ENCODE results near the gene BMP10. TPM values are rescaled to one million over a fixed set of nuclear protein-coding genes. Genes with fewer than 3 reads are reported as not detected.
A peak's percentile ranks its signal among the peaks of the same experiment; 100 is the strongest.

Gene BMP10, protein sequence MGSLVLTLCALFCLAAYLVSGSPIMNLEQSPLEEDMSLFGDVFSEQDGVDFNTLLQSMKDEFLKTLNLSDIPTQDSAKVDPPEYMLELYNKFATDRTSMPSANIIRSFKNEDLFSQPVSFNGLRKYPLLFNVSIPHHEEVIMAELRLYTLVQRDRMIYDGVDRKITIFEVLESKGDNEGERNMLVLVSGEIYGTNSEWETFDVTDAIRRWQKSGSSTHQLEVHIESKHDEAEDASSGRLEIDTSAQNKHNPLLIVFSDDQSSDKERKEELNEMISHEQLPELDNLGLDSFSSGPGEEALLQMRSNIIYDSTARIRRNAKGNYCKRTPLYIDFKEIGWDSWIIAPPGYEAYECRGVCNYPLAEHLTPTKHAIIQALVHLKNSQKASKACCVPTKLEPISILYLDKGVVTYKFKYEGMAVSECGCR
- total RNA-seq (not detected), polyA plus RNA-seq (ENCODE audit: insufficient read length in 2 of 2) (not detected)
- long read RNA-seq, donor 1 = 0 reads
- long read RNA-seq, donor 2 = 0 reads
- long read RNA-seq, donor 3 = 0 reads
- long read RNA-seq, donor 4 = 0 reads

DNA sequence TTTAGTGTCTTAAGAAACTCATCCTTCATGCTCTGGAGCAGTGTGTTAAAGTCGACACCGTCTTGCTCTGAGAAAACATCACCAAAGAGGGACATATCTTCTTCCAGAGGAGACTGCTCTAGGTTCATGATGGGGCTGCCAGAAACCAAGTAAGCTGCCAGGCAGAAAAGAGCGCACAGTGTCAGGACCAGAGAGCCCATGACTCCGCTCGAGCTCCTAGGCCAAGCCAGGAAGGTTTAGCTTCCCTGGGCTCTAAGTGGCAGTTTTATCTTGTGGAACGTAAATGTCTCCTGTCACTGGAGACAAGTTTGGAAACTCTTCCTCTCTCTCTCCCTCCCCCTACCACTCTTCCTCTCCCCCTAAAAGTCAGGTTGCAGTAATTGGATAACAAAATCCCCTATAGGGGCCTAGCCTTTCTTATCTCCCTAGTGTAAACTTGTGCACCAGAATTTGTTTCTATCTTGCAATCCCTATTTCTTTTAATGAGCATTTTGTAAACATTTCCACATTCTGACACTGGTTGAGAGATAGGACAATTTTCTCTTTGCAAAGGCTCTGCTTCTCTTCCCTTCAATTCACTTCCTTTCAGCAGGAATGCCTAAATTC, at the start of gene BMP10:
Gene BMP10, minus strand, starts transcription at position 239 of the 606 bp plus-strand sequence. Its CDS starts 39 bp downstream, at position 200.
- no peak within 1 kb of the TSS for H3K27ac ChIP-seq (ENCODE audit: low read depth, low read length)
- WGBS (ENCODE audit: insufficient coverage) = 92% methylated on average over 3 of the region's 6 CpGs
- H3K4me1 ChIP-seq (ENCODE audit: control insufficient read depth, insufficient read depth, low read length) = no peaks in the 10 kb centered on the region
- no peaks in the 10 kb centered on the region for H3K9me3 ChIP-seq (ENCODE audit: control insufficient read depth, insufficient read depth, low read length)
- no peak for DNase-seq (ENCODE audit: low read depth in 4 of 6, low spot score in 6 of 6)
- H3K36me3 ChIP-seq (ENCODE audit: control insufficient read depth, insufficient read depth, low read length) = no peaks in the 10 kb centered on the region
- no peaks in the 10 kb centered on the region for H3K27me3 ChIP-seq (ENCODE audit: control insufficient read depth, insufficient read depth, low read length)
- no peak within 1 kb of the TSS for H3K4me3 ChIP-seq (ENCODE audit: low read depth, low read length)

DNA sequence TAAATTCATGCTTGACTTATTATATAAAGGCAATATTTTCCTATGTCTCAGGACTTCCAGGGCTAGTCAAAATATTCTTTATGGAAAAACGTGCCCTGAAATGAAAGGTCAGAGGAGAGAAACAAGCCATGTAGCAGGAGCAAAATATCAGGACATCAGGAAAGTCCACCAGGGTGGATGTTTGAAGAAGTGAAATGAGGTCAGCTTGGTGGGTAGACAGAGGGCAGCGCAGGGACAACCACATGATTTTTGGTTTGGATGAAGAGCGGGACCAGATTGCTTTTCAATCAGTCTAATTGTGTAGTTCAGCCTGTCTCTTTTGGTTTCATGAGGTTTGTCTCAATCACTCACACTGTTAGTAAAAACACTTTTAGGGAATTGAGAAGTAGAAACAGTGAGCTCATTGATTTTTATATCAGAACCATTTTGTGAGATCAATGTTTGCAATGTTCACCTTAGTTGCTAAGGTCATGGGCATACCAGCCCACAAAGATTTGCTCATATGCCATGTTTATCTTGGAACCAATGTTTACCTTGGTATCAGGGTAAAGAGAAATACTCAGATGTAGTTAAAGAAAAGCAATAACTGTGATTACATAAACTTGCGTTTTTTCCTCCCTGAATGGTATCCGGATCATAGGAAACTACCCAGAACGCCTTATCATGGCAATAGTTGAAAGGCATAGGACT, 49.4 kb upstream of the BMP10 start:
- Histone ChIP-seq H3K27ac (ENCODE audit: low read depth, low read length) (no peak overlapping the region), H3K9me3 (ENCODE audit: control insufficient read depth, insufficient read depth, low read length) (no peaks in the 10 kb centered on the region), H3K27me3 (ENCODE audit: control insufficient read depth, insufficient read depth, low read length) (no peaks in the 10 kb centered on the region), H3K36me3 (ENCODE audit: control insufficient read depth, insufficient read depth, low read length) (no peaks in the 10 kb centered on the region), H3K4me1 (ENCODE audit: control insufficient read depth, insufficient read depth, low read length) (no peaks in the 10 kb centered on the region), H3K4me3 (ENCODE audit: low read depth, low read length) (no peak overlapping the region)
- no peak for DNase-seq (ENCODE audit: low read depth in 4 of 6, low spot score in 6 of 6)
- WGBS (ENCODE audit: insufficient coverage) = 58% methylated on average over 1 of the region's 6 CpGs

DNA sequence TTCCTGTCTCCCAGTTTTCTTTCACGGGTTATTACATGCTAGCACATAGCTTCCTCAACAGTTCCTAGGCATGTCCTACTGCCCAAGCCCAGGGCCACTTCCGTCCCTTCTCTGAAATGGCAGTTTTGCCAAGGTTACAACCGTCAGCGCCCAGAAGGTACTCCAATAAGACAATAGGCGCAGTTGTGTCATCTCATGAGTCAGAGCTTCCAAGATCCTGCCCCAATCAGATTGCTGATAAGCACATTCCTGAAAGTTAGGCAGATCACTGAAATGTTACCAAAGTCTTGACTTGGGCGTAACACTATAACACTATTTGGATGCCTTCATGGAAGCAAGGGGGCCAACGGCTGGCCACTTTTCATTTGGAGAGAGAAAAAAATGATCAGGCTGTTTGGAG, 47.3 kb upstream of the BMP10 start:
- Histone ChIP-seq H3K27me3 (ENCODE audit: control insufficient read depth, insufficient read depth, low read length) (no peaks in the 10 kb centered on the region), H3K4me3 (ENCODE audit: low read depth, low read length) (no peak overlapping the region), H3K9me3 (ENCODE audit: control insufficient read depth, insufficient read depth, low read length) (no peaks in the 10 kb centered on the region), H3K4me1 (ENCODE audit: control insufficient read depth, insufficient read depth, low read length) (no peaks in the 10 kb centered on the region), H3K36me3 (ENCODE audit: control insufficient read depth, insufficient read depth, low read length) (no peaks in the 10 kb centered on the region), H3K27ac (ENCODE audit: low read depth, low read length) (no peak overlapping the region)
- no peak for DNase-seq (ENCODE audit: low read depth in 4 of 6, low spot score in 6 of 6)
- WGBS (ENCODE audit: insufficient coverage) = 89% methylated on average over 5 of the region's 7 CpGs

DNA sequence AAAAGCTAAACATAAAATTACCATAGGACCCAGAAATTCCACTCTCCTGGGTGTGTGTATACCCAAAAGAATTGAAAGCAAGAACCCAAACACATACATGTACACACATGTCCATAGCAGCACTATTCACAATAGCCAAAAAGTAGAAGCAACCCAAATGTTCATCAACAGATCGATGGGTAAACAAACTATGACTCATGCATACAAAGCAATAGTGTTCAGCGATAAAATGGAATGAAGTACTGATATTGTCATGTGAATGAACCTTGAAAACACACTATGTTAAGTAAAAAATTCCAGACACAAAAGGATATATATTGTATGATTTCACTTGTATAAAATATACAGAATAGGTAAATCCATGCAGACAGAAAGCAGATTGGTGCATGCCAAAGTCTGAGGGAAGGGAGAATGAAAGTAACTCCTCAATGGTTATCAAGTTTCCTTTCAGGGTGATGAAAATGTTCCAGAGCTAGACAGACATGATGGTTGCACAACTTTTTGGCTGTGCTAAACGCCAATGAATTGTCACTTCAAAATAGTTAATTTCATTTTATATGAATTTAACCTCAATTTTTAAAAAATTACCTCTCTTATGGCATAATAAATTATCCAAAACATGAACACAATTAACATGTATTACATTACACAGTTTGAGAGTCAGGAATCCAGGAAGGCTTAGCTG, 46.0 kb upstream of the BMP10 start:
- WGBS (ENCODE audit: insufficient coverage) = no CpG with 5 or more reads among the region's 3 CpGs
- Histone ChIP-seq H3K27me3 (ENCODE audit: control insufficient read depth, insufficient read depth, low read length) (no peaks in the 10 kb centered on the region), H3K27ac (ENCODE audit: low read depth, low read length) (no peak overlapping the region), H3K4me1 (ENCODE audit: control insufficient read depth, insufficient read depth, low read length) (no peaks in the 10 kb centered on the region), H3K36me3 (ENCODE audit: control insufficient read depth, insufficient read depth, low read length) (no peaks in the 10 kb centered on the region), H3K9me3 (ENCODE audit: control insufficient read depth, insufficient read depth, low read length) (no peaks in the 10 kb centered on the region), H3K4me3 (ENCODE audit: low read depth, low read length) (no peak overlapping the region)
- no peak for DNase-seq (ENCODE audit: low read depth in 4 of 6, low spot score in 6 of 6)

DNA sequence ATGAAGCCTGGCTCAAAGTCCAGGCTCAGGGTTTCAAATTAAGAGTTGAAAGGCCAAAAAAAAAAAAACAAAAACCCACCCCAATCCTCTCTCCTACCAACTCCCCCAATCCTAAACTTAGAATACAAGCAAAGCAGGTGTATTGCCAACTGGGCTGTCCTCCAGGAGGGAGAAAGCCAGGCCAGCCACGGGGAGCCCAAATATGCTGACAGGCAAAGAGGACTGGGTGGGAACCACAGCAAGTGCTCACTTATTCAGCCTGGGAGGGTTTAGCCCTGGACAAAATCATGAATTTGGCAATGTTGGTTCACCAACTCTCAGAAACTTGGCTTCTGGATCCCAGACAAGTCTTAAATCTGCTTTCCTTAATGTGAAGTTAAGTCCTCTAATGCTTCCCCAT, 45.0 kb upstream of the BMP10 start:
- WGBS (ENCODE audit: insufficient coverage) = 40% methylated on average over 1 of the region's 1 CpG
- H3K36me3 ChIP-seq (ENCODE audit: control insufficient read depth, insufficient read depth, low read length) = no peaks in the 10 kb centered on the region
- H3K4me3 ChIP-seq (ENCODE audit: low read depth, low read length) = no peak overlapping the region
- peak in 1 of 6 donors; percentile 21 for DNase-seq (ENCODE audit: low read depth in 4 of 6, low spot score in 6 of 6)
- H3K4me1 ChIP-seq (ENCODE audit: control insufficient read depth, insufficient read depth, low read length) = no peaks in the 10 kb centered on the region
- no peak overlapping the region for H3K27ac ChIP-seq (ENCODE audit: low read depth, low read length)
- H3K27me3 ChIP-seq (ENCODE audit: control insufficient read depth, insufficient read depth, low read length) = no peaks in the 10 kb centered on the region
- no peaks in the 10 kb centered on the region for H3K9me3 ChIP-seq (ENCODE audit: control insufficient read depth, insufficient read depth, low read length)

DNA sequence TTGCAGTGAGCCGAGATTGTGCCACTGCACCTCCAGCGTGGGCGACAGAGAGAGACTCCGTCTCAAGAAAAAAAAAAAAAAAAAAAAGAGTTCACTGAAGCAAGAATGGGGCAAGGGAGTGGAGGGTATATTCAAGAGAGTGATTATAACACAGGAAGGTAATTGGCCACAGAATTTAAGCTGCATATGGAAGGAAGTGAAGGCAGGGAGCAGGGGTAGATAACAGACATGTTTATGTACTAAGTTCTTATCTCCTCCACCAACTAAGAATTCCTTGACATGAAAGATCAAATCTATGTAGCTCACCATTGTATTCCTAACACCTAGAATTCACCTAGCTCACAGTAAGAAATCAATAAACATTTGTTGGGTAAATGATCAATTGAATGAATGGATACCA, 44.2 kb upstream of the BMP10 start:
- 81% methylated on average over 4 of the region's 4 CpGs for WGBS (ENCODE audit: insufficient coverage)
- no peaks in the 10 kb centered on the region for H3K9me3 ChIP-seq (ENCODE audit: control insufficient read depth, insufficient read depth, low read length)

DNA sequence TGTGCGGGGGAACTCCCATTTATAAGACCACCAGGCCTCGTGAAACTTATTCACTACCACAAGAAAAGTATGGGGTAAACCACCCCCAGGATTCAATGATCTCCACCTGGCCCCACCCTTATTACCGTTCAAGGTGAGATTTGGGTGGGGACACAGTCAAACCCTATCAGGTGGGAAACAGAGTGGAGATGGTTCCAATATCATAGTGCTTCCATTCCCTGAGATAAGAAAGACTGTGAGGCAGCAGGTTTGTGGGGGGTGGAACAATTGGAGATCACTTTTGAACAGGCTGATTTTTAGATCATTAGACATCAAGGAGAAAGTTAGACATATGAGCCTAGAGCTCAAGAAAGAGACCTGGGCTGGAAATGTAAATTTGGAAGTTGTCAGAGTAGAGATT, 42.2 kb upstream of the BMP10 start:
- 90% methylated on average over 2 of the region's 3 CpGs for WGBS (ENCODE audit: insufficient coverage)
- H3K27ac ChIP-seq (ENCODE audit: low read depth, low read length) = no peak overlapping the region

More for the DNA sequence above, 44.2 kb upstream of the BMP10 start:
- no peak overlapping the region for H3K4me3 ChIP-seq (ENCODE audit: low read depth, low read length)
- DNase-seq (ENCODE audit: low read depth in 4 of 6, low spot score in 6 of 6) = no peak
- H3K36me3 ChIP-seq (ENCODE audit: control insufficient read depth, insufficient read depth, low read length) = no peaks in the 10 kb centered on the region
- no peaks in the 10 kb centered on the region for H3K27me3 ChIP-seq (ENCODE audit: control insufficient read depth, insufficient read depth, low read length)
- no peaks in the 10 kb centered on the region for H3K4me1 ChIP-seq (ENCODE audit: control insufficient read depth, insufficient read depth, low read length)
- no peak overlapping the region for H3K27ac ChIP-seq (ENCODE audit: low read depth, low read length)

DNA sequence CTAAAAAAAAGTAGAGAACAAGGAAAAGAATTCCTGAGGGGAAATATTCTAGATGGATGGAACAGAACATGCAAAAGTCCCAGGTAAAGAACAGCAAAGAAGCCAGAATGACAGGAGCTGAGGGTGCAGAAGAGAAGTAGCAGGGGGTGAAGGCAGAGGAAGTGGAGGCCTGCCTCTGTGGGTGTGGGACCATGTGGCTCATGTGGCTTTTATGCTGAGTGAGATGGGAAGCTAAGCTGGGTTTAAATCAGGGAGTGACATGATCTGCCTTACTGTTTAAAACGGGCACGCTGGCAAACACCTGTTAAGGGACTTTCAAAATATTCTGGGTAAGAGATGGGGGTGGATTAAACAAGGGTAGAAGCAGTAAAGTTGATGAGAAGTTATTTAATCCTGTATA, 41.5 kb upstream of the BMP10 start:
- Histone ChIP-seq H3K9me3 (ENCODE audit: control insufficient read depth, insufficient read depth, low read length) (no peaks in the 10 kb centered on the region), H3K4me3 (ENCODE audit: low read depth, low read length) (no peak overlapping the region), H3K4me1 (ENCODE audit: control insufficient read depth, insufficient read depth, low read length) (no peaks in the 10 kb centered on the region), H3K27me3 (ENCODE audit: control insufficient read depth, insufficient read depth, low read length) (no peaks in the 10 kb centered on the region), H3K36me3 (ENCODE audit: control insufficient read depth, insufficient read depth, low read length) (no peaks in the 10 kb centered on the region), H3K27ac (ENCODE audit: low read depth, low read length) (no peak overlapping the region)
- DNase-seq (ENCODE audit: low read depth in 4 of 6, low spot score in 6 of 6) = no peak
- WGBS (ENCODE audit: insufficient coverage) = 43% methylated on average over 2 of the region's 2 CpGs

More for the DNA sequence above, 42.2 kb upstream of the BMP10 start:
- H3K4me1 ChIP-seq (ENCODE audit: control insufficient read depth, insufficient read depth, low read length) = no peaks in the 10 kb centered on the region
- DNase-seq (ENCODE audit: low read depth in 4 of 6, low spot score in 6 of 6) = no peak
- no peaks in the 10 kb centered on the region for H3K27me3 ChIP-seq (ENCODE audit: control insufficient read depth, insufficient read depth, low read length)
- no peaks in the 10 kb centered on the region for H3K9me3 ChIP-seq (ENCODE audit: control insufficient read depth, insufficient read depth, low read length)
- no peaks in the 10 kb centered on the region for H3K36me3 ChIP-seq (ENCODE audit: control insufficient read depth, insufficient read depth, low read length)
- H3K4me3 ChIP-seq (ENCODE audit: low read depth, low read length) = no peak overlapping the region

DNA sequence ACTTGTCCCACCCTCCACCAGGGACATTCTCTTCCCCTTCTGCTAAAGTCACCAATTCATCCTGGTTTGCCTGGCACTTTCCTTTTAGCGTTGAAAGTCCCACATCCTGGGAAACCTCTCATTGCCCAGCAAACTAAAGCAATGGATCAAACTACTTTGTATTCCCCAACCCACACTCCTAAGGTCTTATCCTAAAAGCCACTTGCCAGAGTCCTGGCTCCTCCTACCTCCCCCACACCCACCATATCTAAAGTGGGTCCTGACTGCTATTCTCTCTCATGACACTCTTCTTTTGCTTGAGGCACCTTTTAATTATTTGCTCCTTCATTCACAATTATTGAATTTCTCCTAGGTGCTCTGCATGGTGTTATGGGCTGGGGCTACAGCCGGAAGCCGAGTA, 40.9 kb upstream of the BMP10 start:
- Histone ChIP-seq H3K4me1 (ENCODE audit: control insufficient read depth, insufficient read depth, low read length) (no peaks in the 10 kb centered on the region), H3K9me3 (ENCODE audit: control insufficient read depth, insufficient read depth, low read length) (no peaks in the 10 kb centered on the region), H3K36me3 (ENCODE audit: control insufficient read depth, insufficient read depth, low read length) (no peaks in the 10 kb centered on the region), H3K27me3 (ENCODE audit: control insufficient read depth, insufficient read depth, low read length) (no peaks in the 10 kb centered on the region), H3K27ac (ENCODE audit: low read depth, low read length) (no peak overlapping the region), H3K4me3 (ENCODE audit: low read depth, low read length) (no peak overlapping the region)
- DNase-seq (ENCODE audit: low read depth in 4 of 6, low spot score in 6 of 6) = no peak
- 100% methylated on average over 3 of the region's 3 CpGs for WGBS (ENCODE audit: insufficient coverage)
